Neural cell (in vitro differentiated cells): ENCODE results near the gene SPON1.

ENCODE experiments used
- POLR2AphosphoS5 ChIP-seq: IDR thresholded peaks from 2 replicates; pipeline ENCODE4 v1.6.1; 2012
- TAF1 ChIP-seq: IDR thresholded peaks from 2 replicates; pipeline ENCODE4 v1.6.1; 2012; ENCODE audit warnings: low read depth
- TF ChIP-seq, protein P1 (sequence below): fragments of 450-650 bp; IDR thresholded peaks from 2 replicates; pipeline ENCODE4 v1.5.1; 2014; ENCODE audit warnings: antibody characterized with exemption, mild to moderate bottlenecking, moderate library complexity; ENCODE audit not compliant: poor library complexity, severe bottlenecking

GRCh38 chr11:13965337-13965736 is 2.8 kb downstream of the SPON1 start:
- TF ChIP-seq POLR2AphosphoS5 (no peak), TAF1 (no peak)
- TF ChIP-seq, protein P1, sequence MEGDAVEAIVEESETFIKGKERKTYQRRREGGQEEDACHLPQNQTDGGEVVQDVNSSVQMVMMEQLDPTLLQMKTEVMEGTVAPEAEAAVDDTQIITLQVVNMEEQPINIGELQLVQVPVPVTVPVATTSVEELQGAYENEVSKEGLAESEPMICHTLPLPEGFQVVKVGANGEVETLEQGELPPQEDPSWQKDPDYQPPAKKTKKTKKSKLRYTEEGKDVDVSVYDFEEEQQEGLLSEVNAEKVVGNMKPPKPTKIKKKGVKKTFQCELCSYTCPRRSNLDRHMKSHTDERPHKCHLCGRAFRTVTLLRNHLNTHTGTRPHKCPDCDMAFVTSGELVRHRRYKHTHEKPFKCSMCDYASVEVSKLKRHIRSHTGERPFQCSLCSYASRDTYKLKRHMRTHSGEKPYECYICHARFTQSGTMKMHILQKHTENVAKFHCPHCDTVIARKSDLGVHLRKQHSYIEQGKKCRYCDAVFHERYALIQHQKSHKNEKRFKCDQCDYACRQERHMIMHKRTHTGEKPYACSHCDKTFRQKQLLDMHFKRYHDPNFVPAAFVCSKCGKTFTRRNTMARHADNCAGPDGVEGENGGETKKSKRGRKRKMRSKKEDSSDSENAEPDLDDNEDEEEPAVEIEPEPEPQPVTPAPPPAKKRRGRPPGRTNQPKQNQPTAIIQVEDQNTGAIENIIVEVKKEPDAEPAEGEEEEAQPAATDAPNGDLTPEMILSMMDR, result no peak
